Kidney epithelial cell (primary cell): Measurements from ENCODE around the gene C1orf198. TPM values are rescaled to one million over a fixed set of nuclear protein-coding genes. Genes with fewer than 3 reads are reported as not detected.

Source experiments
- DNase-seq: peaks from one replicate; pipeline ENCODE4 v3.0.0-alpha.2; 2010; ENCODE audit warnings: low read depth
- H3K27me3 ChIP-seq: 2 replicates; pipeline ENCODE4 v1.6.0; 2011; ENCODE audit warnings: low read length; ENCODE audit not compliant: control insufficient read depth, insufficient read depth
- H3K36me3 ChIP-seq: 2 replicates; pipeline ENCODE4 v1.5.1; 2011; ENCODE audit warnings: low read length; ENCODE audit not compliant: control insufficient read depth, insufficient read depth
- H3K4me3 ChIP-seq: 2 replicates; pipeline ENCODE4 v1.5.1; 2011; ENCODE audit warnings: low read depth, mild to moderate bottlenecking, control low read depth, low read length
- total RNA-seq: library from RNA; depleted of rRNA; stranded (reverse); fragments of >200 nt; gene quantifications from 2 replicates; pipeline ENCODE4 v1.2.3, GENCODE V29; 2015
- TF ChIP-seq, protein P1 (sequence below): IDR thresholded peaks from 2 replicates; pipeline ENCODE4 v1.5.1; 2011; ENCODE audit warnings: mild to moderate bottlenecking, moderate library complexity, low read length, control low read depth, inconsistent platforms; ENCODE audit not compliant: insufficient read depth, poor library complexity, severe bottlenecking

The C1orf198 gene
- total RNA-seq, 1 donor from 2014 or later: 68.6 TPM

DNA sequence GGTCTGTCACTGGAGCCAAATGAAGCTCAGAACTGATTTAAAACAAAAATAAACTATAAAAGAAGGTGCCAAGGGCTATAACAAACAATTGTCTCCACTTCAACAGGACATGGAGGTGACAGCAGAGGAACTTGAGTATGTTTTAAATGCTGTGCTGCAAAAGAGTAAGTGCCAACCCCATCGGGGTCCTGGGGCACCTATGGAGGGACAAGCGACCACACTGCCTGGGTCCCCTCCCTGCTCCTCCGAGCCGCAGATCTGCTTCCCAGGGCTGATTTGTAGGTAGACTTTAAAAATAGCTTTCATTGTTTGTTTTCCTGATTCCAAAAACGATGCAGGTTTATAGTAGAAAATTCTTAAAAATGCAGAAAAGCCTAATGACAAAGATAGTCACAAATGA, 78.3 kb downstream of the C1orf198 start:
- no peaks in the 10 kb centered on the region for H3K36me3 ChIP-seq
- TF ChIP-seq, protein P1, sequence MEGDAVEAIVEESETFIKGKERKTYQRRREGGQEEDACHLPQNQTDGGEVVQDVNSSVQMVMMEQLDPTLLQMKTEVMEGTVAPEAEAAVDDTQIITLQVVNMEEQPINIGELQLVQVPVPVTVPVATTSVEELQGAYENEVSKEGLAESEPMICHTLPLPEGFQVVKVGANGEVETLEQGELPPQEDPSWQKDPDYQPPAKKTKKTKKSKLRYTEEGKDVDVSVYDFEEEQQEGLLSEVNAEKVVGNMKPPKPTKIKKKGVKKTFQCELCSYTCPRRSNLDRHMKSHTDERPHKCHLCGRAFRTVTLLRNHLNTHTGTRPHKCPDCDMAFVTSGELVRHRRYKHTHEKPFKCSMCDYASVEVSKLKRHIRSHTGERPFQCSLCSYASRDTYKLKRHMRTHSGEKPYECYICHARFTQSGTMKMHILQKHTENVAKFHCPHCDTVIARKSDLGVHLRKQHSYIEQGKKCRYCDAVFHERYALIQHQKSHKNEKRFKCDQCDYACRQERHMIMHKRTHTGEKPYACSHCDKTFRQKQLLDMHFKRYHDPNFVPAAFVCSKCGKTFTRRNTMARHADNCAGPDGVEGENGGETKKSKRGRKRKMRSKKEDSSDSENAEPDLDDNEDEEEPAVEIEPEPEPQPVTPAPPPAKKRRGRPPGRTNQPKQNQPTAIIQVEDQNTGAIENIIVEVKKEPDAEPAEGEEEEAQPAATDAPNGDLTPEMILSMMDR: no peak

DNA sequence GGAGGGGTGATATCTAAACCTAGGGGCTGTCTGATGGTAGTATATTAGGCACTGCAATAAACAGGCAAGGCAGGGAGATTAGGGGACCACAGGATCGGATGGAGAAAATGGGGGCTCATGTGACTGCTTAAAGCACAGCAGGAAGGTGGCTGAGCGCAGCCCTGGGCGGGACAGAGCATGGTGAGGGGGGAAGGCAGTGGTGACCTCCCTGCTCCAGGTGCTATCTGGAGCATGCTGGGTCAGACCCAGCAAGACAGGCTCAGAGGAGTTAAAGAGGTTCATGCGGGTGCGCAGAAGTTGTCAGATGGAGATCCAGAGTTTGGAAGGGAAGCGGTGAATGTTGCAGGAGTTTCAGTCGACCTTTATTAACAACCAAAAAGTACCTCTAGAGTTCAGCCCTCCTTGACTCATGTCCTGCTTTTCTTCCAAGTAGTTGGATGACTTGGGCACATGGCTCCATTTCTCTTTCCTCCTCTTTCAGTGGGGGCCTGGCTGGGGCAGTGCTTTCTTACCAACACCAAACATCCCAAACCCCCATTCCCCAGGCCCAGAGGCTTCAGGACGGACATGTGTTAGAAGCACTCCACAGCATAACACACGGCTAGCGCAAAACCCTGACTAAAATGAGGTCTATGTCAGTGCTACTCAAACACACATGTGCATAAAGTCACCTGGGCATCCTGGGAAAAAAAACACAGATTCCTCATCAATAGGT, 79.6 kb downstream of the C1orf198 start:
- Histone ChIP-seq H3K36me3 (no peaks in the 10 kb centered on the region), H3K4me3 (no peak overlapping the region), H3K27me3 (peaks cover 2% of the 10 kb centered on the region)
- no peak for DNase-seq
- TF ChIP-seq, protein P1: no peak

More for the DNA sequence above, 78.3 kb downstream of the C1orf198 start:
- Histone ChIP-seq H3K4me3 (no peak overlapping the region), H3K27me3 (peaks cover 5% of the 10 kb centered on the region)
- DNase-seq: no peak

DNA sequence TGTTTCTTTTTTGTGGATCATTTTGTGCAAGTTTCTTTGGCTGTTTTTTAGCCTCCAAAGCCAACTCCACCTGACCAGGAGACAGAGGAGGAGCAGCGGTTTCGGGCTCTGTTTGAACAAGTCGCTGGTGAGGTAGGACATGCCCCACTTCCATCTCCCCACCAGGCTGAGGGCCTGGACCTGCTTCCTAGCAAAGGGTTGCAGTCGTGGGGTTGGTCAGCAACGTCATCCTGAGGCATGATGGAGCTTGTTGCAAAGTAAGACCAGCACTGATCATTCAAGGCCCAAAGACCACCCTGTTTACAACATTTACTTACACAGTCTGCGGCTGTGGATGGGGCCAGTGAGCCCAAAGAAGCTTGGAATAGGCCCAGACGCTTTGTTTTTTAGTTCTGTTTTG, 80.8 kb downstream of the C1orf198 start:
- Histone ChIP-seq H3K27me3 (peaks cover 2% of the 10 kb centered on the region), H3K4me3 (no peak overlapping the region), H3K36me3 (no peaks in the 10 kb centered on the region)
- TF ChIP-seq, protein P1: no peak
- no peak for DNase-seq

Other genes starting within 250 kb of the C1orf198 start
- gene COG2, start 226.0 kb downstream of the C1orf198 start, total RNA-seq: 28.5 and 29.7 TPM in 2 replicates
- 3.9 and 4.7 TPM in 2 replicates for gene AGT, start 154.4 kb downstream of the C1orf198 start, total RNA-seq
- 0.04 TPM in 1 of 2 replicates, not detected in the other for gene CAPN9, start 121.1 kb downstream of the C1orf198 start, total RNA-seq
- gene TTC13, start 110.3 kb upstream of the C1orf198 start, total RNA-seq: 8.3 and 16.4 TPM in 2 replicates
- gene ARV1, start 110.6 kb upstream of the C1orf198 start, total RNA-seq: 12.0 and 13.9 TPM in 2 replicates
- 6.3 and 7.1 TPM in 2 replicates for gene FAM89A, start 171.7 kb upstream of the C1orf198 start, total RNA-seq